ENCODE measurements around the gene LPAR2. TPM values are rescaled to one million over a fixed set of nuclear protein-coding genes. Genes with fewer than 3 reads are reported as not detected.

The LPAR2 gene
- total RNA-seq, 4 donors from 2014 or later, result 0.65 to 8.8 (median 3.0) TPM

- no peak for TF ChIP-seq CTCF (IDR thresholded peaks at IDR 0.05; ENCODE audit: low read depth)
These were observed 15.4 kb upstream of the LPAR2 start, which contains the start of gene GMIP for GRCh38 chr19:19643158-19644053. Gene GMIP (minus strand): TSS chr19:19643657. CDS start chr19:19643529, 128 bp downstream.

GRCh38 chr19:19642506-19643157, 14.6 kb upstream of the LPAR2 start:
- no peak for TF ChIP-seq CTCF (IDR thresholded peaks at IDR 0.05; ENCODE audit: low read depth)

GRCh38 chr19:19637523-19638251, 9.7 kb upstream of the LPAR2 start:
- no peak for TF ChIP-seq CTCF (IDR thresholded peaks at IDR 0.05; ENCODE audit: low read depth)

GRCh38 chr19:19637186-19637522, 9.1 kb upstream of the LPAR2 start:
- no peak for TF ChIP-seq CTCF (IDR thresholded peaks at IDR 0.05; ENCODE audit: low read depth)

- TF ChIP-seq CTCF (IDR thresholded peaks at IDR 0.05; ENCODE audit: low read depth), result no peak
These were observed 8.7 kb upstream of the LPAR2 start for GRCh38 chr19:19636573-19637185.

GRCh38 chr19:19635313-19635702, 7.3 kb upstream of the LPAR2 start:
- no peak for TF ChIP-seq CTCF (IDR thresholded peaks at IDR 0.05; ENCODE audit: low read depth)

All from subcutaneous adipose tissue (tissue), 4 donors.